ENCODE data around the gene ADGRG3.
A peak's percentile ranks its signal among the peaks of the same experiment; 100 is the strongest.
"Not testable (repeated sequence)": the region's sequence is repeated elsewhere in the genome, so short reads cannot be mapped to it uniquely, and the experiment has no call there.

ADGRG3 gene

DNA sequence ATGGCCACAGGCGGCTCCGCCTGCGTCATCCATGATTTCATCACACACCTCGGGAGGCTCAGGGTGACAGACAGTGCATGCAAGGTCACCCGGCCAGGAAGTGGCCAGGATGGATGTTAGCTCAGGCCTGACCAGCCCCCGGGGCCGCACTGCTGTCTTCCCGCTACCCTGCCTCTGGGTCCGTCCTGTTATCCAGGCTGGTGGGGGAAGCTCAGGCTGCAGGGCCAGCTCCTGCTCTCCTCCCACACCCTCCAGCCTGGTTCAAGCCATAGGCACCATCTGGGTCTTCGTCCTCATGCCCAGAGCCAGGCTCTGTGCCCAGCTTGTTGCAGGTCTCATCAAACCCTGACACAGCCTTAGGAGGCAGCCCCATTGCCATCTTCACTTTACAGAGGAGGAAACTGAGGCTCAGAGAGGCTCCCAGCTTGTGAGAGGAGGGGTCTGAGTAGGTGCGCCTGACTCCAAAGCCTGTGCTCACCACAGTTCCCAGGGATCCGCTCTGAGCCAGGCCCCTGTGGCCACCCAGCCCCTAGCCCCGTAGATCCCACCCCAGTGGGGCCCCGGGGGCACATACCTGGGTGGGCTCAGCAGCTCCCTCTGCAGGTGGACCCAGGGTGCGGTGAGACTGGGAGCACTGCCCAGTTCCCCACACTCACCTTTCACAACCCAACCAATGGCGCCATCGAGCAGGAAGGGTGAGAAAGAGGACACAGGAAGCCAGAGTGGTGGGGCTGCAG, 412 bp upstream of the ADGRG3 start:
- DNase-seq (ENCODE audit: low read depth, low spot score), result peak; percentile 39
- H3K4me3 ChIP-seq (ENCODE audit: low read depth, low read length), result no peak overlapping the region
- peak; percentile 33 for TF ChIP-seq CTCF (IDR thresholded peaks at IDR 0.05; ENCODE audit: low read depth, low read length)
- in situ Hi-C loops (cut with HindIII; ENCODE audit: low sequenced_read_pairs), result no loop called here

GRCh38 chr16:57668630-57669475, 747 bp downstream of the ADGRG3 start:
- DNase-seq (ENCODE audit: low read depth, low spot score), result no peak
- no peak for TF ChIP-seq CTCF (IDR thresholded peaks at IDR 0.05; ENCODE audit: low read depth, low read length)
- in situ Hi-C loops (cut with HindIII; ENCODE audit: low sequenced_read_pairs), result no loop called here
- no peak overlapping the region for H3K4me3 ChIP-seq (ENCODE audit: low read depth, low read length)

GRCh38 chr16:57669476-57670162, 1.5 kb downstream of the ADGRG3 start:
- no peak overlapping the region for H3K4me3 ChIP-seq (ENCODE audit: low read depth, low read length)
- no peak for DNase-seq (ENCODE audit: low read depth, low spot score)
- in situ Hi-C loops (cut with HindIII; ENCODE audit: low sequenced_read_pairs), result no loop called here
- TF ChIP-seq CTCF (IDR thresholded peaks at IDR 0.05; ENCODE audit: low read depth, low read length), result no peak

GRCh38 chr16:57670196-57670595, 2.1 kb downstream of the ADGRG3 start:
- in situ Hi-C loops (cut with HindIII; ENCODE audit: low sequenced_read_pairs), result no loop called here
- TF ChIP-seq CTCF (IDR thresholded peaks at IDR 0.05; ENCODE audit: low read depth, low read length), result no peak
- H3K4me3 ChIP-seq (ENCODE audit: low read depth, low read length), result no peak overlapping the region
- no peak for DNase-seq (ENCODE audit: low read depth, low spot score)

- in situ Hi-C loops (cut with HindIII; ENCODE audit: low sequenced_read_pairs); H3K4me3 ChIP-seq (ENCODE audit: low read depth, low read length); DNase-seq (ENCODE audit: low read depth, low spot score): not testable (repeated sequence)
Measured at GRCh38 chr16:57671451-57671850, 3.3 kb downstream of the ADGRG3 start.

DNA sequence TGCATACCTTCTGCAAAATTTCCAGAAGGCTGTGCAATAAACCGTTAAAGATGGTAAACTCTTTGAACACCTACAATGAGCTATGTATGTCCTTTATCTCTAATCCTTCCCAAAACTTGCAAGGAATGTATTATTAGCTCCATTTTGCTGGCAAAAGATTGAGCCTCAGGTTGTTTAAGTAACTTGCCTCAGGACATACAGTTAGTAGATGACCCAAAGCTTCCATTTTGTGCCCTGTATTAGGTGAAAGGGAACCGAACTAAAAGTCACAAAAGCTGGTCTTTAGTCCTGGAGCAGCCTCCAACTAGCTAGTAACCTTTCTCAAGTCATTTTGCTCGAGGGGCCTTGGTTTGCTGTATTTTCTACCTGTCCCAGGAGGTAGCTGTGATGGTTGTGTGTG, 4.3 kb downstream of the ADGRG3 start:
- in situ Hi-C loops (cut with HindIII; ENCODE audit: low sequenced_read_pairs), result no loop called here
- no peak for TF ChIP-seq CTCF (IDR thresholded peaks at IDR 0.05; ENCODE audit: low read depth, low read length)
- no peak for DNase-seq (ENCODE audit: low read depth, low spot score)
- H3K4me3 ChIP-seq (ENCODE audit: low read depth, low read length), result no peak overlapping the region
